Measurements from ENCODE around the gene COL6A2. TPM values are rescaled to one million over a fixed set of nuclear protein-coding genes. Genes with fewer than 3 reads are reported as not detected.

COL6A2 gene
- total RNA-seq, 2 donors from 2014 or later = 3.3 to 10.1 TPM

DNA sequence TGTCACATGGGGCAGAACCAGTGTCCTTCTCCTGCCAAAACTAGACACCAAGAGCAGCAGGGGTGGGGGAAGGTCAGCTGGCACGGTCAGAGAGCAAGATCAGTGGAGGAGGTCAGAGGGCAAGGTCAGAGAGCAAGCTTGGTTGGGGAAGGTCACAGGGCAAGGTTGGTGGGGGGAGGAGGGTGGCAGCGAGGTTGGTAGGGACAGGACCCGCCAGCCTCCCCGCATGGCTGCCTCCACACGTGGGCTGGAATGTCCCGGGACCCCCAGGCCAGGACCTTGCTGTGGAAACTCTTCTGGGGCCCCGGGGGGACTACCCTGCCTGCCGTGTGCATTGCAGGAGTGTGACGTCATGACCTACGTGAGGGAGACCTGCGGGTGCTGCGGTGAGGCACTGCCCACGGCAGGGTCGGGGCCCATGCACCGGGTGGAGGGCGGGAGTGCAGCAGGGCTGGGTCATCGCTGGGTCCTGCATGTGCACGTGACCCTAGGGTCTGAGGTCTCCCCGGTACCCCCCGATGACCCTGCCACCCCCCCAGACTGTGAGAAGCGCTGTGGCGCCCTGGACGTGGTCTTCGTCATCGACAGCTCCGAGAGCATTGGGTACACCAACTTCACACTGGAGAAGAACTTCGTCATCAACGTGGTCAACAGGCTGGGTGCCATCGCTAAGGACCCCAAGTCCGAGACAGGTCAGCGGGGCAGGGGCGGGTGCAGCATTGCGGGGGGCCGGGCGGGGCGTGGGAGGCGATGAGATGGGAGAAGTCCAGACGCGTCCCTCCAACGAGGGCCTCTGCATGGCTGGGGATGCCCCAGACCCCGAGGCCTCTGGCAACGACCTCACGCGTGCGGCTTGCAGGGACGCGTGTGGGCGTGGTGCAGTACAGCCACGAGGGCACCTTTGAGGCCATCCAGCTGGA, 27.3 kb downstream of the COL6A2 start:
- Mint-ChIP-seq H3K4me1 (no peaks in the 10 kb centered on the region), H3K27me3 (no peaks in the 10 kb centered on the region), H3K4me3 (no peak overlapping the region), H3K9me3 (no peaks in the 10 kb centered on the region), H3K27ac (no peak overlapping the region), H3K36me3 (ENCODE audit: low read depth) (no peaks in the 10 kb centered on the region)
- no peak for ATAC-seq (replicated peaks)

DNA sequence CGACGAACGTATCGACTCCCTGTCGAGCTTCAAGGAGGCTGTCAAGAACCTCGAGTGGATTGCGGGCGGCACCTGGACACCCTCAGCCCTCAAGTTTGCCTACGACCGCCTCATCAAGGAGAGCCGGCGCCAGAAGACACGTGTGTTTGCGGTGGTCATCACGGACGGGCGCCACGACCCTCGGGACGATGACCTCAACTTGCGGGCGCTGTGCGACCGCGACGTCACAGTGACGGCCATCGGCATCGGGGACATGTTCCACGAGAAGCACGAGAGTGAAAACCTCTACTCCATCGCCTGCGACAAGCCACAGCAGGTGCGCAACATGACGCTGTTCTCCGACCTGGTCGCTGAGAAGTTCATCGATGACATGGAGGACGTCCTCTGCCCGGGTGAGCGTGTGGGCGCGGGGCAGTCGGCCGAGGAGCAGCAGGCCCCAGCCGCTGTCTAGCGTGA, 28.0 kb downstream of the COL6A2 start:
- no peaks in the 10 kb centered on the region for H3K27me3 Mint-ChIP-seq
- no peak overlapping the region for H3K4me3 Mint-ChIP-seq
- H3K4me1 Mint-ChIP-seq = no peaks in the 10 kb centered on the region
- ATAC-seq (replicated peaks) = no peak
- no peaks in the 10 kb centered on the region for H3K36me3 Mint-ChIP-seq (ENCODE audit: low read depth)
- no peaks in the 10 kb centered on the region for H3K9me3 Mint-ChIP-seq
- H3K27ac Mint-ChIP-seq = no peak overlapping the region

DNA sequence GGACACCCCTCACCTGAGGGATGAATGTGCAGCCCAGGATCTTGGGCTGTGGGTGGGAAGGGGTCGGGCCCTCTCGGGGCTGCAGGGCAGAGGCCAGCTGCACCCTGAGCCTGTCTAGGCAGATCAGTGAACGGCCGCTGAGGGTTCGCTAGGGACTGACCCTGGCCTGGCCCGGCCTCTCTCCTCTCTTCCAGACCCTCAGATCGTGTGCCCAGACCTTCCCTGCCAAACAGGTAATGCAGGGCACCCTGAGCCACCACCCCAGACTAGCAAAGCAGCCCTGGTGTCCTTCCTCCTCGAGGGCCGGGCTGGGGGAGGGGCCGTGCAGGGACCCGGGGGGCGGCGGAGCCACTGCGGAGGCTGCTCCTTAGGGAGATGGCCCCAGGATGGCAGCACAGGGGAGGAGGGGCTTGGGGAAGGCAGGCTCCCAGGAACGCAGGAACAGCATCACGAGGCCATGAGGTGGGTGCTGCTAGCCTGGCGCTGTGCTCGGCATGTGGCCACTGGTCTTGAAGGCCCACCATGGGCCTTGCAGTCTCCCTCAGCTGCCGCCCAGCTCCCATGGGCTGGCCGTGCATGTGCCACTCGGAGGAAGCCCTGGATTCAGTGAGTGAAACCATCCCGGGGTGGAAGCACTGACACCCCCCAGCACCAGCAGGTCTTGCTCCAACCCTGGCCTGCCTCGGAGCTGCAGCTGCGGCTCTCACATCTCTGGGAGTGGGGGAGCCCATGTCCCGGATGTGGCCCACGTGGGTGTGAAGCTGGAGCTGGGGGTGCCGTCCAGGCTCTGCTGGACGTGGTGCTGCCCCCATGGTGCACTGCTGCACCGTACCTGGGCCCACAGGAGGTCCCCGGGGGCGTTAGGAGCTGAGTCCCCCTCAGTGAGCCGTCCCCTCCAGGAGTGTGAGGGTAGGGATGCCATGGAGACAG, 28.7 kb downstream of the COL6A2 start:
- Mint-ChIP-seq H3K27ac (no peak overlapping the region), H3K4me1 (no peaks in the 10 kb centered on the region), H3K4me3 (no peak overlapping the region), H3K27me3 (no peaks in the 10 kb centered on the region), H3K36me3 (ENCODE audit: low read depth) (no peaks in the 10 kb centered on the region), H3K9me3 (no peaks in the 10 kb centered on the region)
- ATAC-seq (replicated peaks) = no peak

DNA sequence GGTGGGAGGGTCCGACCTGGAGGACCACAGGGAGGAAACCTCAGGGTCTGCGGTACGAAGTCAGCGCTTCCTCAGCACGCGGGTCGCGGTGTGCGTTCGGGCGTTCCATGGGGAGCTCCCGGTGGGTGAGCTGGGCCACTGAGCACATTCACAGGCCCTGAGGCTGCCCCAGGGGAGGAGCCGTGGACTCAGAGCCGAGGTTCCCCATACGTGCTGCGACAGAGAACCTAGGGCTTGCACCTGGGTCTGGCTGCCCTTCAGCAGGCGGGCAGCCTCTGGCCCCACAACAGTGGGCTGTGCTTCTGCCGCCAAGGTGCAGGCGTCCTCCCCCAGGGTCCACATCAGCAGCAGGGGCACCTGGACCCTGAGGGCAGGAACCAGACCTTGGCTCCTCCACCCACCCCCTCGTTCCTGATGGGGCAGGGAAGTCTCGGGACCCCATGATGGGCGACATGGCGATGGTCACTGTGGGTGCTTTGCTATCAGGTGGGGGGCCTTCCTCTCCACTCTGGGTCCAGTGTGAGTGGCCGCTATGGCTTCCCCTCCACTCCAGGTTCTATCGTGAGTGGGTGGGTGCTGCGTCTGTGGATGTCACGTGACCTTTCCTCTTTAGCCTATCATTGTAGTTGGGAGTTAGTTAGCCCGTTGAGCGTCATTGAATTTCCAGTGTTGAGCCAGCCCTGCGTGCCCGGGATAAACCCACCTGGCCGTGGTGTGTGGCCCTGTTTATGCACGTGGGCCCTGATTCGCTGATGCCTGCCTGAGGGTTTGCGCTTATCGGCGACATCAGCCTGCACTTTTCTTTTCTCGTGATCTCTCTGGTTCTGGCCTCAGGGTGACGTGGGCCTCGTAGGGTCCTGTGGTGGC, 29.6 kb downstream of the COL6A2 start:
- Mint-ChIP-seq H3K36me3 (ENCODE audit: low read depth) (no peaks in the 10 kb centered on the region), H3K9me3 (no peaks in the 10 kb centered on the region), H3K27me3 (no peaks in the 10 kb centered on the region), H3K4me3 (no peak overlapping the region), H3K4me1 (no peaks in the 10 kb centered on the region), H3K27ac (no peak overlapping the region)
- no peak for ATAC-seq (replicated peaks)

DNA sequence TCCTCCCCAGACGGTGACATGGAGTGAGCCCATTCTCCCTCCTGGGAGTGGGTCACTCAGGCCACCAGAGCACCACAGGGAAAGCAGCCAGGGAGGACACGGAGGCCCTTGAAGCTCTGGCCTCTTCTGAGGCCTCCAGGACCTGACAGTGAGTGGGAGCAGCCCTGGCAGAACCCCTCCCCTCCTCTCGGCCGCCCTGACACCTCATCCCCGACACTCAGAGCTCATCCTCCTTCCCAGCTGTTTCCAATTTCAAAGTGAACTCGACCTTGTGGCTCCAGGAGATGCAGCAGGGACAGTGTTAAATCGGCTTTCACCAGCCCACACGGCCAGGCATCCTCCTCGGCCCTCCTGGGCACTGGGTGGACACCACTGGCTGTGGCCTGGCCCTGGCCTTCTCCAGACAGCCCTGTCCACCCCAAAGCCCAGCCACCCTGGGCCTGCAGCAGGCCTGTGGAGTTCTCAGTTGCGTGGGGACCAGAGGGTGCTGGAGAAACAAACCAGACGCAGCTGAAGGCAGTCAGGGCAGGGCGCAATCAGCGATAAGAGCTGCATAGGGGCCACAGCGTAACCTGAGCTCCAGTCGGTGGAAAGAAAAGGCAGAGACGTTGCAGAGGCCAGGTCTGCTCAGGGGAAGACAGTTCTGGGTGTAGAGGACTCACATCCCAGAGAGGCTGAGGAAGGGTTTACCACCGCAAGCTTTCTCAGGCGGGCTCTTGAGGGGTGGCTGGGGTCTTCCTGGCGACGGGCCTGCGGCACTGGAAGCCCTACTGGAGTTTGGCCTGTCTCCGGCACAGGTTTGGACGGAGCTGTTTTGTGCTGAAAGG, 30.4 kb downstream of the COL6A2 start:
- H3K4me1 Mint-ChIP-seq = no peaks in the 10 kb centered on the region
- ATAC-seq (replicated peaks) = no peak
- H3K27ac Mint-ChIP-seq = no peak overlapping the region
- H3K36me3 Mint-ChIP-seq (ENCODE audit: low read depth) = no peaks in the 10 kb centered on the region
- H3K9me3 Mint-ChIP-seq = no peaks in the 10 kb centered on the region
- H3K27me3 Mint-ChIP-seq = no peaks in the 10 kb centered on the region
- no peak overlapping the region for H3K4me3 Mint-ChIP-seq

DNA sequence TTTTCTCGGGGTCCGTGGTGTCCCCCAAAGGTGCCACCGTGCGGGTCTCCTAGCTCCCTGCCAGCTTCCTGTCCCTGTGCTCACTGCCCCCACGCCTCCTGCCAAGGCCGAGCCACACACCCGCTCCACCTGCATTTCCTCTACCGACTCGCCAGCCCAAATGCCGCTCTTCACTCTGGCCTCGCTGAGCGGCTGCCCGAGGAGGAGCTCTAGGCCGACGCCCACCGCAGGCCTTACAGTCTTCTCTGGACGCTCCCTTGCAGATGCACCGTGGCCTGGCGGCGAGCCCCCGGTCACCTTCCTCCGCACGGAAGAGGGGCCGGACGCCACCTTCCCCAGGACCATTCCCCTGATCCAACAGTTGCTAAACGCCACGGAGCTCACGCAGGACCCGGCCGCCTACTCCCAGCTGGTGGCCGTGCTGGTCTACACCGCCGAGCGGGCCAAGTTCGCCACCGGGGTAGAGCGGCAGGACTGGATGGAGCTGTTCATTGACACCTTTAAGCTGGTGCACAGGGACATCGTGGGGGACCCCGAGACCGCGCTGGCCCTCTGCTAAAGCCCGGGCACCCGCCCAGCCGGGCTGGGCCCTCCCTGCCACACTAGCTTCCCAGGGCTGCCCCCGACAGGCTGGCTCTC, 31.1 kb downstream of the COL6A2 start:
- Mint-ChIP-seq H3K36me3 (ENCODE audit: low read depth) (no peaks in the 10 kb centered on the region), H3K27ac (no peak overlapping the region), H3K27me3 (no peaks in the 10 kb centered on the region), H3K4me1 (no peaks in the 10 kb centered on the region), H3K9me3 (no peaks in the 10 kb centered on the region), H3K4me3 (no peak overlapping the region)
- ATAC-seq (replicated peaks) = no peak

DNA sequence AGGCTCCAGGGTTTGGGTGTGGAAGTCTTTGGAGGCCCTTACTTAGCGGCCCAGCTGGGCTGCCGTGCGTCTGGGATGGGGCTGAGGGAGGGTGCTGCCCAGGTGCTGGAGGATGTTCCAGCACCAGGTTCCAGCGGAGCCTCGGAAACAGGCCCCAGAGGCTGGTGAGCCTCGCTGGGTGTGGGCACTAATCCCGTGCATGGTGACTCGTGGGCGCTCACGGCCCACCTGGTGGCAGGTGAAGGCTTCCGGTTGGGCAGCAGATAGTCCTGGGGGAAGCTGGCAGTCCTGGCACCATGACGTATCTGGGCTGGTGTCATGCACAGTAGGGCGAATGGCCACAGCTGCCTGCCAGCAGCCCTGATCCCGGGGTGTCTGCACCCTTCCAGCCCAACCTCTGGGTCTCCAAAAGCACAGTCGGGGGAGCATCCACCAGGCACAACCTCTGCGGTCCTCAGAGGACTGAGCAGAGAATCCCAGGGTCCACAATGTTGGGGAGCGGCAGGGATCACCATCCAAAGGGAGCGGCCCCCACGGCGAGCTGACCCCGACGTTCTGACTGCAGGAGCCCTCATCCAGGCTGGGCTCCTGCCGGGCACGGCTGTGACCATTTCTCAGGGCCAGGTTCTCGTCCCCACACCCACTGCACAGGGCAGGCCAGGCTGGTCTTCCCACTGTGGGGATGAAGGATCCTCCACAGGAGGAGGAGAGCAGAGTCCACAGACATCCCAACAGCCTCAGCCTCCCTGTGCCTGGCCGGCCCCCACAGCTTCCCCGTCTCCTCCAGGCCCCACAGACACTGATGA, 32.1 kb downstream of the COL6A2 start:
- no peak overlapping the region for H3K27ac Mint-ChIP-seq
- no peaks in the 10 kb centered on the region for H3K36me3 Mint-ChIP-seq (ENCODE audit: low read depth)
- no peak for ATAC-seq (replicated peaks)
- no peak overlapping the region for H3K4me3 Mint-ChIP-seq
- H3K27me3 Mint-ChIP-seq = no peaks in the 10 kb centered on the region
- H3K4me1 Mint-ChIP-seq = no peaks in the 10 kb centered on the region
- H3K9me3 Mint-ChIP-seq = no peaks in the 10 kb centered on the region

DNA sequence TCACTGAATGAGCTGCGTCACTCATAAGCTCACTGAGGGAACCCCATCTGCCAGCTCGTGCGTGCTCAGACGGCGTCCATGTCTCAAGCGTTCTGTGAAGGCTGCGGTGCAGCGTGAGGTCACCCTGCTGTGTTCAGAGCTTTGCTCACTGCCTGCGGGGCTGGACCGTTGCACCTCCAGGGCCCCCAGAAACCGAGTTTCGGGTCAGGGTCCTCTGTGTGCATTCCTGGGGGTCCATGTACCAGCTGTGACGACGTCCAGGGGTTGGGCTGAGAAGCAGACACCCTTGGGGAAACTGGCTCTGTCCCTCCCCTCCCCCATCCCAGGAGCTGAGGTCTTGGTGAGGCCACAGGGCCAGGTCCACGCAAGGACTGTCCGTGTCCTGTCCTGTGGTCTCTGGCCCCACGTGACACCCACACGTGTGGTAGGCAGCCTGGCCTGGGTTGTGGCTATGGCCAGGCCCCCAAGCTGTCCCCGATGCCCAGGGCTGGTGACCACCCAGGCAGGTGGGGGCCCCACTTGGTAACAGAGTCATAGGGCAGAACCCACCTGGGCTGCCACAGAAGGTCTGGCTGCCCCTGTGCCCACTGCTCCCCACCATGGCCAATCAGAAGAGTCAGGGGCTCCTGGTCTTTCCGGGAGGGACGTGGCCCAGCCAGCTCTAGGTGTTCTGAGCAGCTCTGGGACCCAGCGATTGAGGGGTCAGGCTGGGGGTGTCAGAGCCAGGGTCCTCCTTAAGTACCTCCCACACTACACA, 33.1 kb downstream of the COL6A2 start:
- Mint-ChIP-seq H3K4me3 (no peak overlapping the region), H3K27me3 (no peaks in the 10 kb centered on the region), H3K27ac (no peak overlapping the region), H3K4me1 (no peaks in the 10 kb centered on the region), H3K9me3 (no peaks in the 10 kb centered on the region), H3K36me3 (ENCODE audit: low read depth) (no peaks in the 10 kb centered on the region)
- ATAC-seq (replicated peaks) = no peak

DNA sequence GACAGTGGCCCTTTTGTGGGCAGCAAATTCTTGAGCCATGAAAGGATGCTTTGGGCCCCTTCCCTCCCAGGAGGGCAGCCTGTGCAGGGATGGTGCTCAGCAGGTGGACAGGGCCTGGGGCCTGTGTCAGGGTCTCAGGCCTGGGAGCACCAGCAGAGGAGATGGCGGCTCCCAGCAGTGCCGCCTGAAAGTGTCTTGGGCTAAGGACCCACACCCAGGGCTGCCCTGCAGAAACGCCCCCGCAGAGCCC, 33.6 kb downstream of the COL6A2 start:
- Mint-ChIP-seq H3K9me3 (no peaks in the 10 kb centered on the region), H3K4me3 (no peak overlapping the region), H3K36me3 (ENCODE audit: low read depth) (no peaks in the 10 kb centered on the region), H3K27ac (no peak overlapping the region), H3K4me1 (no peaks in the 10 kb centered on the region), H3K27me3 (no peaks in the 10 kb centered on the region)
- ATAC-seq (replicated peaks) = no peak

DNA sequence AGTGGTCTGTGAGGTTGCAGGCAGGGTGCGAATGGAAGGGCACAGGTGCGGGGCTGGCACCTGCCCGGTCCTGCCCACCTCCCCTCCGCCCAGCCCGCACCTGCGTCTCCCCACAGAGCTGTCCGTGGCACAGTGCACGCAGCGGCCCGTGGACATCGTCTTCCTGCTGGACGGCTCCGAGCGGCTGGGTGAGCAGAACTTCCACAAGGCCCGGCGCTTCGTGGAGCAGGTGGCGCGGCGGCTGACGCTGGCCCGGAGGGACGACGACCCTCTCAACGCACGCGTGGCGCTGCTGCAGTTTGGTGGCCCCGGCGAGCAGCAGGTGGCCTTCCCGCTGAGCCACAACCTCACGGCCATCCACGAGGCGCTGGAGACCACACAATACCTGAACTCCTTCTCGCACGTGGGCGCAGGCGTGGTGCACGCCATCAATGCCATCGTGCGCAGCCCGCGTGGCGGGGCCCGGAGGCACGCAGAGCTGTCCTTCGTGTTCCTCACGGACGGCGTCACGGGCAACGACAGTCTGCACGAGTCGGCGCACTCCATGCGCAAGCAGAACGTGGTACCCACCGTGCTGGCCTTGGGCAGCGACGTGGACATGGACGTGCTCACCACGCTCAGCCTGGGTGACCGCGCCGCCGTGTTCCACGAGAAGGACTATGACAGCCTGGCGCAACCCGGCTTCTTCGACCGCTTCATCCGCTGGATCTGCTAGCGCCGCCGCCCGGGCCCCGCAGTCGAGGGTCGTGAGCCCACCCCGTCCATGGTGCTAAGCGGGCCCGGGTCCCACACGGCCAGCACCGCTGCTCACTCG, 34.1 kb downstream of the COL6A2 start:
- H3K27ac Mint-ChIP-seq = no peak overlapping the region
- H3K4me3 Mint-ChIP-seq = no peak overlapping the region
- no peak for ATAC-seq (replicated peaks)

DNA sequence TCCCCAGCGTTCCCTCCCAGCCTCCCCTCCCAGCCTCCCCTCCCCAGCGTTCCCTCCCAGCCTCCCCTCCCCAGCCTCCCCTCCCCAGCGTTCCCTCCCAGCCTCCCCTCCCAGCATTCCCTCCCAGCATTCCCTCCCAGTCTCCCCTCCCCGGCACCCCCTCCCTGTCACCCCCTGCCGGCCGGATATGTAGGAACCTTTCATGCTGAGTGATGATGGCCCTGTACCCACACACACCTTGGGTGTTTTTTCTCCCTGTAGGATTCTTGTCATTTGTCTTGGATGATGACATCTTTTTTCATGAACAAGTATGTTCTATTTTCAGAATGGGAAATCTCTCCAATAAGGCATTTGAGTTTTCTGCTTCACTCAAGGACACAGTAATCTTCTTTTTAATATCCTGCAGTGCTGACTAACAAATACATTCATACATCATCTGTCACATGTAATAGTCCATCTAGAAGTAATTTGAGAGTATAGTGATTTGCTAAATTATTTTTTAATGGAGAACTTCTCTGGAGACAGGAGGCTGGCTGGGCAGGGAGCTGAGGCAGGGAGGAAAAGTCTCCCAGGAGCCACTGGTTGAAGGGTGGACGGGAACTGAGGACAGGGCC, 38.0 kb downstream of the COL6A2 start:
- no peaks in the 10 kb centered on the region for H3K4me1 Mint-ChIP-seq
- no peak for ATAC-seq (replicated peaks)
- no peaks in the 10 kb centered on the region for H3K36me3 Mint-ChIP-seq (ENCODE audit: low read depth)
- H3K9me3 Mint-ChIP-seq = no peaks in the 10 kb centered on the region
- no peak overlapping the region for H3K4me3 Mint-ChIP-seq
- H3K27me3 Mint-ChIP-seq = peaks cover 4% of the 10 kb centered on the region
- H3K27ac Mint-ChIP-seq = no peak overlapping the region

More for the DNA sequence above, 34.1 kb downstream of the COL6A2 start:
- no peaks in the 10 kb centered on the region for H3K4me1 Mint-ChIP-seq
- H3K27me3 Mint-ChIP-seq = no peaks in the 10 kb centered on the region
- no peaks in the 10 kb centered on the region for H3K36me3 Mint-ChIP-seq (ENCODE audit: low read depth)
- no peaks in the 10 kb centered on the region for H3K9me3 Mint-ChIP-seq
